Liver (tissue), 9 donors: ENCODE results near the gene TRIM59. TPM values are rescaled to one million over a fixed set of nuclear protein-coding genes. Genes with fewer than 3 reads are reported as not detected.

ENCODE experiments used
- DNase-seq: peaks from one replicate; pipeline ENCODE4 v3.0.0-alpha.2; 2017; ENCODE audit warnings: low spot score
- H3K27ac ChIP-seq, 2 donors: one replicate each; pipeline ENCODE4 v1.7.0; 2013; ENCODE audit warnings: inconsistent platforms in 2 of 2, low read length in 2 of 2, control low read depth in 1 of 2, low read depth in 1 of 2, mild to moderate bottlenecking in 1 of 2
- H3K27me3 ChIP-seq, 4 donors: one replicate each; pipeline versions ENCODE4 v1.6.1 to v1.7.0; 2013; ENCODE audit warnings: low read length in 3 of 4, inconsistent platforms in 1 of 4, mild to moderate bottlenecking in 1 of 4, moderate library complexity in 1 of 4; ENCODE audit not compliant: control insufficient read depth in 4 of 4, insufficient read depth in 4 of 4
- H3K36me3 ChIP-seq, 4 donors: one replicate each; pipeline versions ENCODE4 v1.6.1 to v1.7.0; 2013; ENCODE audit warnings: low read length in 3 of 4, mild to moderate bottlenecking in 3 of 4, low read depth in 1 of 4, moderate library complexity in 1 of 4; ENCODE audit not compliant: control insufficient read depth in 4 of 4, insufficient read depth in 3 of 4
- H3K4me1 ChIP-seq, 4 donors: one replicate each; pipeline versions ENCODE4 v1.6.1 to v1.7.0; 2013; ENCODE audit warnings: low read length in 3 of 4, mild to moderate bottlenecking in 3 of 4, moderate library complexity in 1 of 4; ENCODE audit not compliant: control insufficient read depth in 4 of 4, insufficient read depth in 4 of 4
- H3K4me3 ChIP-seq, 3 donors: one replicate each; pipeline versions ENCODE4 v1.6.1 to v1.7.0; 2013; ENCODE audit warnings: low read length in 3 of 3, control low read depth in 1 of 3, low read depth in 1 of 3, mild to moderate bottlenecking in 1 of 3
- H3K9ac ChIP-seq, 2 donors: one replicate each; pipeline ENCODE4 v1.7.0; 2013; ENCODE audit warnings: low read length in 2 of 2, mild to moderate bottlenecking in 2 of 2, moderate library complexity in 2 of 2, control low read depth in 1 of 2, low read depth in 1 of 2
- H3K9me3 ChIP-seq, 4 donors: one replicate each; pipeline versions ENCODE4 v1.6.1 to v1.7.0; 2013; ENCODE audit warnings: low read length in 3 of 4; ENCODE audit not compliant: control insufficient read depth in 4 of 4
- ATF3 ChIP-seq: IDR thresholded peaks from 2 replicates; pipeline ENCODE4 v1.6.1; 2016; ENCODE audit warnings: antibody characterized with exemption
- CTCF ChIP-seq: fragments of 150-350 bp; IDR thresholded peaks from 2 replicates; pipeline ENCODE4 v1.5.1; 2017; ENCODE audit warnings: improper control_type of control experiment, low read depth, low read length; ENCODE audit not compliant: missing input control
- EGR1 ChIP-seq, 2 donors: IDR thresholded peaks; 2 replicates each; pipeline ENCODE4 v1.6.1; 2016 to 2018; ENCODE audit warnings: antibody characterized with exemption in 2 of 2, low read depth in 2 of 2
- FOXA1 ChIP-seq: IDR thresholded peaks from 2 replicates; pipeline ENCODE4 v1.6.1; 2016; ENCODE audit warnings: antibody characterized with exemption
- FOXA2 ChIP-seq: IDR thresholded peaks from 2 replicates; pipeline ENCODE4 v1.6.1; 2016; ENCODE audit warnings: antibody characterized with exemption
- GABPA ChIP-seq, 2 donors: IDR thresholded peaks in 1 of 2; conservative IDR thresholded peaks in 1 of 2; 2 replicates each; pipeline ENCODE4 v1.6.1; 2016; ENCODE audit warnings: antibody characterized with exemption in 2 of 2, mild to moderate bottlenecking in 1 of 2, moderate library complexity in 1 of 2
- HNF4A ChIP-seq, 2 donors: conservative IDR thresholded peaks; 2 replicates each; pipeline ENCODE4 v1.6.1; 2016; ENCODE audit warnings: antibody characterized with exemption in 2 of 2, mild to moderate bottlenecking in 2 of 2
- HNF4G ChIP-seq: IDR thresholded peaks from 2 replicates; pipeline ENCODE4 v1.6.1; 2016; ENCODE audit warnings: antibody characterized with exemption
- JUND ChIP-seq, 2 donors: IDR thresholded peaks; 2 replicates each; pipeline ENCODE4 v1.6.1; 2016; ENCODE audit warnings: antibody characterized with exemption in 2 of 2
- MAX ChIP-seq: IDR thresholded peaks from 2 replicates; pipeline ENCODE4 v1.6.1; 2016; ENCODE audit warnings: antibody characterized with exemption
- NR2F2 ChIP-seq: IDR thresholded peaks from 2 replicates; pipeline ENCODE4 v1.6.1; 2016; ENCODE audit warnings: antibody characterized with exemption
- RAD21 ChIP-seq, 2 donors: IDR thresholded peaks; 2 replicates each; pipeline ENCODE4 v1.6.1; 2016; ENCODE audit warnings: antibody characterized with exemption in 2 of 2, mild to moderate bottlenecking in 2 of 2
- REST ChIP-seq: IDR thresholded peaks from 2 replicates; pipeline ENCODE4 v1.6.1; 2016; ENCODE audit warnings: antibody characterized with exemption, mild to moderate bottlenecking
- RXRA ChIP-seq, 2 donors: IDR thresholded peaks; 2 replicates each; pipeline ENCODE4 v1.6.1; 2017 to 2018; ENCODE audit warnings: antibody characterized with exemption in 2 of 2, mild to moderate bottlenecking in 1 of 2
- SP1 ChIP-seq: IDR thresholded peaks from 2 replicates; pipeline ENCODE4 v1.6.1; 2018; ENCODE audit warnings: antibody characterized with exemption, mild to moderate bottlenecking
- TAF1 ChIP-seq: conservative IDR thresholded peaks from 2 replicates; pipeline ENCODE4 v1.6.1; 2016; ENCODE audit warnings: antibody characterized with exemption, mild to moderate bottlenecking
- YY1 ChIP-seq: IDR thresholded peaks from 2 replicates; pipeline ENCODE4 v1.6.1; 2016; ENCODE audit warnings: antibody characterized with exemption, mild to moderate bottlenecking
- ZBTB33 ChIP-seq: IDR thresholded peaks from 2 replicates; pipeline ENCODE4 v1.6.1; 2016; ENCODE audit warnings: antibody characterized with exemption
- WGBS: extraction: QIAGEN DNeasy Blood & Tissue Kit; methylation state at CpG from one replicate; pipeline ENCODE4 v1.1.7; 2013; 5-methylcytosine and 5-hydroxymethylcytosine counted together
- polyA plus RNA-seq, 2 donors: library from polyadenylated mRNA; stranded (reverse) in 1 of 2; unstranded in 1 of 2; fragments of 200-250 nt in 1 of 2; fragments of >200 nt in 1 of 2; fragmentation: Nextera tagmentation in 1 of 2; extraction: Ambion mirVana in 1 of 2; gene quantifications; one replicate each; pipeline versions ENCODE4 v1.2.1 to v1.2.3, GENCODE V29; 2013 to 2015
- total RNA-seq, 2 donors: library from RNA; depleted of rRNA; stranded (reverse); fragments of >200 nt; gene quantifications; one replicate each; pipeline ENCODE4 v1.2.3, GENCODE V29; 2014
- donor health status: healthy.
- donor health status: healthy.
- donor health status: healthy.
- donor health status: healthy.
- donor health status: healthy.

The TRIM59 gene
- total and polyA plus RNA-seq, 4 donors, result 0.18 to 33.3 (median 0.87) TPM

- H3K4me3 ChIP-seq, result no peak overlapping the region
- H3K27ac ChIP-seq, result no peak overlapping the region
- peaks cover 0 to 3% (median 1%) of the 10 kb centered on the region in 4 donors for H3K9me3 ChIP-seq
- 88% methylated on average over 2 of the region's 2 CpGs for WGBS
- no peak for TF ChIP-seq FOXA1
- TF ChIP-seq MAX, result no peak
- no peak for TF ChIP-seq ZBTB33
- TF ChIP-seq HNF4A (conservative IDR thresholded peaks at IDR 0.05), result no peak
- TF ChIP-seq CTCF, result no peak
- TF ChIP-seq SP1, result no peak
- no peak for TF ChIP-seq FOXA2
- TF ChIP-seq NR2F2, result no peak
- TF ChIP-seq JUND (IDR thresholded peaks at IDR 0.05), result no peak
- no peak for TF ChIP-seq ATF3
- no peak for TF ChIP-seq HNF4G
- no peak for TF ChIP-seq GABPA (IDR thresholded peaks at IDR 0.05 in 1 of 2, conservative IDR thresholded peaks at IDR 0.05 in 1 of 2)
- TF ChIP-seq TAF1, result no peak
- TF ChIP-seq REST, result no peak
- TF ChIP-seq YY1, result no peak
- TF ChIP-seq RAD21 (IDR thresholded peaks at IDR 0.05), result no peak
- TF ChIP-seq RXRA (IDR thresholded peaks at IDR 0.05), result no peak
- no peak for TF ChIP-seq EGR1 (IDR thresholded peaks at IDR 0.05; ENCODE audit: low read depth in 2 of 2)
- H3K4me1 ChIP-seq, result no peaks in the 10 kb centered on the region
- H3K36me3 ChIP-seq, result no peaks in the 10 kb centered on the region
- DNase-seq, result no peak
- no peak overlapping the region for H3K9ac ChIP-seq
- H3K27me3 ChIP-seq, result no peaks in the 10 kb centered on the region
Measured at GRCh38 chr3:160471892-160472291, 22.3 kb upstream of the TRIM59 start.

GRCh38 chr3:160470181-160470580 is 20.6 kb upstream of the TRIM59 start:
- H3K27ac ChIP-seq, result no peak overlapping the region
- WGBS, result 92% methylated on average over 5 of the region's 5 CpGs
- no peaks in the 10 kb centered on the region for H3K4me1 ChIP-seq
- peaks cover 0 to 3% (median 1%) of the 10 kb centered on the region in 4 donors for H3K9me3 ChIP-seq
- no peak for TF ChIP-seq CTCF
- TF ChIP-seq EGR1 (IDR thresholded peaks at IDR 0.05; ENCODE audit: low read depth in 2 of 2), result no peak
- no peak for TF ChIP-seq SP1
- no peak for DNase-seq
- H3K27me3 ChIP-seq, result no peaks in the 10 kb centered on the region
- no peaks in the 10 kb centered on the region for H3K36me3 ChIP-seq
- no peak overlapping the region for H3K9ac ChIP-seq
- no peak overlapping the region for H3K4me3 ChIP-seq
